ENCODE data around the gene SORCS3. TPM values are rescaled to one million over a fixed set of nuclear protein-coding genes. Genes with fewer than 3 reads are reported as not detected.

The SORCS3 gene
- total RNA-seq, 1 experiment from 2014 or later: not detected

GRCh38 chr10:104904753-104905323, 263.7 kb downstream of the SORCS3 start:
- H3F3A ChIP-seq (ENCODE audit: low read length, unreplicated experiment): no peaks in the 10 kb centered on the region
- no peaks in the 10 kb centered on the region for H3K9me3 ChIP-seq (ENCODE audit: low read length)
- ChIA-PET POLR2A (ENCODE audit: unreplicated experiment) (no interaction called here), CTCF (no interaction called here)
- no peak for TF ChIP-seq EZH2phosphoT487 (IDR thresholded peaks at IDR 0.05; ENCODE audit: borderline replicate concordance, low read length)
- no peak for TF ChIP-seq EZH2 (IDR thresholded peaks at IDR 0.05; ENCODE audit: low read length, unreplicated experiment)
- no peak for TF ChIP-seq CTCF (conservative IDR thresholded peaks at IDR 0.05; ENCODE audit: low read depth, low read length)
- H3K27ac ChIP-seq (ENCODE audit: low read length): no peak overlapping the region
- H3K36me3 ChIP-seq (ENCODE audit: low read depth, low read length): no peaks in the 10 kb centered on the region
- ATAC-seq (no peak), DNase-seq (no peak)
- H3K27me3 ChIP-seq (ENCODE audit: low read length): 0 out of 2 replicates have a peak, but pooled peaks cover 3% of the 10 kb centered on the region
- no peak overlapping the region for H3K4me2 ChIP-seq (ENCODE audit: low read length)
- H3K4me1 ChIP-seq (ENCODE audit: insufficient read depth, low read length): no peaks in the 10 kb centered on the region
- intact Hi-C loops (cut with micrococcal nuclease): no loop called here
- BruUV-seq (replicated peaks): no TSS peak
- no peaks in the 10 kb centered on the region for H3K79me2 ChIP-seq (ENCODE audit: low read length)
- H2AFZ ChIP-seq (ENCODE audit: low read length): no peak overlapping the region
- no peak overlapping the region for H3K9ac ChIP-seq (ENCODE audit: low read length)
- no peak overlapping the region for H3K4me3 ChIP-seq (ENCODE audit: low read length)
- no peaks in the 10 kb centered on the region for H4K20me1 ChIP-seq (ENCODE audit: low read length)
- no peaks in the 10 kb centered on the region for H3K9me2 ChIP-seq (replicated peaks; ENCODE audit: low read length)

DNA sequence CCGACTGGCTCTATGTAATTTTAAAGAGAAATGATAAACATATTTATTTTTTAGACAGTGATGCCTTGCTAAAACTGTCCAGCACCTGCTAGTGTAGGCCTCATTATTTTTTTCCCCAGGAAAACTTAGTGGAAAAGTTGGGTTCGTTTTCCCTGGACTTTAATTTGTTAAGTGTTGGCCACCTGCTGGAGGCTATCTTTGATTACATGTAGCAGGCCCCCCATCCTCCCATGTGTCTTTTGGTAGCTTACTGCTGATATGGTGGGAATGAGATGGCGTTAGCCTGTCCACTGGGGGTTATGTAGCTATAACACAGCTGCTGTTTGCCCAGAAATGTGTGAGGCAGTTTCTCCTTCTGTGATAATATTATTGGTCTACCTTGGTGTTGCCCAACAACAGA, 265.0 kb downstream of the SORCS3 start:
- H3K4me3 ChIP-seq (ENCODE audit: low read length): no peak overlapping the region
- H3K79me2 ChIP-seq (ENCODE audit: low read length): no peaks in the 10 kb centered on the region
- no peak for TF ChIP-seq CTCF (conservative IDR thresholded peaks at IDR 0.05; ENCODE audit: low read depth, low read length)
- TF ChIP-seq EZH2phosphoT487 (IDR thresholded peaks at IDR 0.05; ENCODE audit: borderline replicate concordance, low read length): no peak
- no peak for TF ChIP-seq EZH2 (IDR thresholded peaks at IDR 0.05; ENCODE audit: low read length, unreplicated experiment)
- no peak overlapping the region for H3K9ac ChIP-seq (ENCODE audit: low read length)
- H3K27ac ChIP-seq (ENCODE audit: low read length): no peak overlapping the region
- POLR2A ChIA-PET (ENCODE audit: unreplicated experiment): no interaction called here
- intact Hi-C loops (cut with micrococcal nuclease): no loop called here
- no peaks in the 10 kb centered on the region for H4K20me1 ChIP-seq (ENCODE audit: low read length)
- 0 out of 2 replicates have a peak, but pooled peaks cover 3% of the 10 kb centered on the region for H3K27me3 ChIP-seq (ENCODE audit: low read length)
- DNase-seq: no peak
- H3K9me3 ChIP-seq (ENCODE audit: low read length): no peaks in the 10 kb centered on the region
- no peak overlapping the region for H2AFZ ChIP-seq (ENCODE audit: low read length)
- no peaks in the 10 kb centered on the region for H3K4me1 ChIP-seq (ENCODE audit: insufficient read depth, low read length)
- no peaks in the 10 kb centered on the region for H3K9me2 ChIP-seq (replicated peaks; ENCODE audit: low read length)
- H3K36me3 ChIP-seq (ENCODE audit: low read depth, low read length): no peaks in the 10 kb centered on the region
- ATAC-seq: no peak
- no peaks in the 10 kb centered on the region for H3F3A ChIP-seq (ENCODE audit: low read length, unreplicated experiment)
- CTCF ChIA-PET: interaction anchor here (0.7 kb wide), 1 partner anchor 582 kb away, joined by 3 read pairs; no protein-coding TSS in a partner anchor
- no TSS peak for BruUV-seq (replicated peaks)
- H3K4me2 ChIP-seq (ENCODE audit: low read length): no peak overlapping the region

DNA sequence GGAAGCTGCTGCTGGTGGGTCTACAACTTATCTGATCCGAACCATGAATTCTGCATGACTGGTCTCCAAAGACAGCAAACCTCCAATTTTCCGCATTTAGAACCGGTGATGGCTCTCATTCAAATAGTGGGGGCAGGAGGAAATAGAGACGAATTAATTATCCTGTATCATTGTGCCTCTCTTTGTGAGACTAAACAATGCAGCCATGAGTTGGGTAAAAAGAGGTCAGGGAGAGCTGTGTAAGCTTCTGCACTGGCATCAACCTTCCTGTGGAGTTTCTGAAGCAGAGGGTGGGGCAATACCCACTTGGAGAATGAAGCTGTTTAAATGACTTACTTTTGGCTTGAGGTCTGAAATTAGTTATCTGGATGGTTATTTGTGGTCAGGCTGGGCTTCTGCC, 266.4 kb downstream of the SORCS3 start:
- CTCF ChIA-PET: no interaction called here
- TF ChIP-seq EZH2phosphoT487 (IDR thresholded peaks at IDR 0.05; ENCODE audit: borderline replicate concordance, low read length): no peak
- no peak for TF ChIP-seq EZH2 (IDR thresholded peaks at IDR 0.05; ENCODE audit: low read length, unreplicated experiment)
- TF ChIP-seq CTCF (conservative IDR thresholded peaks at IDR 0.05; ENCODE audit: low read depth, low read length): no peak
- intact Hi-C loops (cut with micrococcal nuclease): no loop called here

More for the DNA sequence above, 266.4 kb downstream of the SORCS3 start:
- Histone ChIP-seq H3K27ac (ENCODE audit: low read length) (no peak overlapping the region), H3K27me3 (ENCODE audit: low read length) (0 out of 2 replicates have a peak, but pooled peaks cover 3% of the 10 kb centered on the region), H3K4me1 (ENCODE audit: insufficient read depth, low read length) (no peaks in the 10 kb centered on the region), H2AFZ (ENCODE audit: low read length) (no peak overlapping the region), H3K9ac (ENCODE audit: low read length) (no peak overlapping the region), H3K9me2 (replicated peaks; ENCODE audit: low read length) (no peaks in the 10 kb centered on the region), H3K4me3 (ENCODE audit: low read length) (no peak overlapping the region), H3F3A (ENCODE audit: low read length, unreplicated experiment) (no peaks in the 10 kb centered on the region), H4K20me1 (ENCODE audit: low read length) (no peaks in the 10 kb centered on the region), H3K79me2 (ENCODE audit: low read length) (no peaks in the 10 kb centered on the region), H3K4me2 (ENCODE audit: low read length) (no peak overlapping the region), H3K36me3 (ENCODE audit: low read depth, low read length) (no peaks in the 10 kb centered on the region), H3K9me3 (ENCODE audit: low read length) (no peaks in the 10 kb centered on the region)
- no TSS peak for BruUV-seq (replicated peaks)
- ATAC-seq: no peak
- POLR2A ChIA-PET (ENCODE audit: unreplicated experiment): no interaction called here
- no peak for DNase-seq

Measured in PC-3 (cell line).